HG02588 (cell line): ENCODE data around the gene BAIAP3.
"Not testable (repeated sequence)": the region's sequence is repeated elsewhere in the genome, so short reads cannot be mapped to it uniquely, and the experiment has no call there.

Experiments
- ATAC-seq: cut with Tn5 transposase; IDR thresholded peaks from one replicate; pipeline ENCODE4 v1.9.1; 2021; ENCODE audit warnings: mild to moderate bottlenecking, moderate library complexity; ENCODE audit not compliant: unreplicated experiment

Gene BAIAP3, protein sequence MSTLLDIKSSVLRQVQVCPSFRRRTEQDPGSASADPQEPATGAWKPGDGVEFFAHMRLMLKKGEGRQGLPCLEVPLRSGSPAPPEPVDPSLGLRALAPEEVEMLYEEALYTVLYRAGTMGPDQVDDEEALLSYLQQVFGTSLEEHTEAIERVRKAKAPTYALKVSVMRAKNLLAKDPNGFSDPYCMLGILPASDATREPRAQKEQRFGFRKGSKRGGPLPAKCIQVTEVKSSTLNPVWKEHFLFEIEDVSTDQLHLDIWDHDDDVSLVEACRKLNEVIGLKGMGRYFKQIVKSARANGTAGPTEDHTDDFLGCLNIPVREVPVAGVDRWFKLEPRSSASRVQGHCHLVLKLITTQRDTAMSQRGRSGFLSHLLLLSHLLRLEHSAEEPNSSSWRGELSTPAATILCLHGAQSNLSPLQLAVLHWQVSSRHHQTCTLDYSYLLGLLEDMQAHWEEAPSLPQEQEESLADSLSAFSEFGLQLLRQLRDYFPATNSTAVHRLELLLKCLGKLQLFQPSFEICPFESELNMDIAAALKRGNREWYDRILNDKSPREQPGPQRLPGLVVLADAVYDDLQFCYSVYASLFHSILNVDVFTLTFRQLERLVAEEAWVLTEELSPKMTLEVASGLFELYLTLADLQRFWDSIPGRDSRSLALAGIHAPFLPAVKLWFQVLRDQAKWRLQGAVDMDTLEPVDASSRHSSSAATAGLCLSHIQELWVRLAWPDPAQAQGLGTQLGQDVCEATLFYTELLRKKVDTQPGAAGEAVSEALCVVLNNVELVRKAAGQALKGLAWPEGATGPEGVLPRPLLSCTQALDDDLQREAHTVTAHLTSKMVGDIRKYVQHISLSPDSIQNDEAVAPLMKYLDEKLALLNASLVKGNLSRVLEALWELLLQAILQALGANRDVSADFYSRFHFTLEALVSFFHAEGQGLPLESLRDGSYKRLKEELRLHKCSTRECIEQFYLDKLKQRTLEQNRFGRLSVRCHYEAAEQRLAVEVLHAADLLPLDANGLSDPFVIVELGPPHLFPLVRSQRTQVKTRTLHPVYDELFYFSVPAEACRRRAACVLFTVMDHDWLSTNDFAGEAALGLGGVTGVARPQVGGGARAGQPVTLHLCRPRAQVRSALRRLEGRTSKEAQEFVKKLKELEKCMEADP

DNA sequence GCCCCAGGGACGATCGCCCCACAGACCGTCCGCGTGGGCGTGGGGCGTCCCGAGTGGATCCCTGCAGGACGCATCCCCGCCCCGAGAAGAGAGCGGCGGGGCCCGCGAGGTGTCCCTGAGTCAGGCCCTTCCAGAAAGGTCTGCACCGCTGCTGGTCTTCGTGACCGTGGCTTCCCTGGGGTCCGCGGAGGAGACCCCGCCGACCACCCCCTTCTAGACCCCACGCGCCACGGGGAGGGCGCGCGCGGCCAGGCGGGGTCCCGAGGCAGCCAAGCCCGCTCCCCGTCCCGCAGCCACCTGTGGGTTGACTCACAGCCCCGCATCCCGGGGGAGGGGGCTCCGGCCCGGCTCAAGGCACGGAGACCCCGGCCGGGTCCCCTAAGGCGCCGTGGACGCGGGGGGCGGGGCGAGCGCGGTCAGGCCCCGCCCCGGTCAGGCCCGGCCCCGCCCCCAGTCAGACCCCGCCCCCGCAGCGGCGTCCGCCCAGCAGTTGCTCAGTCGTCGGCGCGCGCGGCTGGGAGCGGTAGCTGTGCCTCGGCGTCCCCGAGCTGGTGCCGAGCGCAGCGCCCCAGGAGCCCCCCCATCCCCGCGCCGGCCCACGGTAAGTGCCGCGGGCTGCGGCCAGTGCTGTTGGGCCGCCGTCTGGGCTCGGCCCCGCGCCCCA lies at the start of gene BAIAP3:
Gene BAIAP3 (plus strand): TSS at position 497 of the 664 bp plus-strand sequence. CDS start 4,905 bp downstream, outside the sequence.
- ATAC-seq: no peak

DNA sequence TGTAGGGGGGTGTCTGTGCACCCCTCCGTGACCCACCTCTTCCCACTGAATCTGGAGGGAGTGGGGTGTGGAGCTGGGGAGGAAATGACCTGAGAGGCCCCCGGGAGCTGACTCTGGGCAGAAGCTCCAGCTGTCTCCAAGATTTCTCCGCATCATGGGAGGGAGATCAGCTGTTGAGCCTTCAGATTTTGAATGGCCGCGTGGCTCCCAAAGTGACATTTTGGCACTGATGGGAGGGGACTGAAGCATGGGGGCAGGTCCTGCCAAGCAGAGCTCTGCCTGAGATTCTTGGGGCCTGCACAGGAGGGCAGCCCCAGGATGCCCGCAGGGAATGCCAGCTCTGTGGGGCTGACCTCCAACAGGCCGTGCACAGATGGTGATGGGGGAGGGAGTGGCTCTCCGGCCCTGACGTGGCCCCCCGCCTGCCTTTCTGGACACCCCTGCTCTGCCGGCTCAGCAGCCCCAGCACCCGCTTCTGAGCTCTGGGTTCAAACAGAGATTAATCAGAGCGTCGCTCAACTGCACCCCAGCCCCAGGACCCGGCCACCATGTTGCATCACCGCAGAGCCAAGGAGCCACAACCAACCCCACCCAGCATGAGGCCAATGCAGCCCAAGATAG lies 49.3 kb upstream of the BAIAP3 start:
- ATAC-seq: no peak

DNA sequence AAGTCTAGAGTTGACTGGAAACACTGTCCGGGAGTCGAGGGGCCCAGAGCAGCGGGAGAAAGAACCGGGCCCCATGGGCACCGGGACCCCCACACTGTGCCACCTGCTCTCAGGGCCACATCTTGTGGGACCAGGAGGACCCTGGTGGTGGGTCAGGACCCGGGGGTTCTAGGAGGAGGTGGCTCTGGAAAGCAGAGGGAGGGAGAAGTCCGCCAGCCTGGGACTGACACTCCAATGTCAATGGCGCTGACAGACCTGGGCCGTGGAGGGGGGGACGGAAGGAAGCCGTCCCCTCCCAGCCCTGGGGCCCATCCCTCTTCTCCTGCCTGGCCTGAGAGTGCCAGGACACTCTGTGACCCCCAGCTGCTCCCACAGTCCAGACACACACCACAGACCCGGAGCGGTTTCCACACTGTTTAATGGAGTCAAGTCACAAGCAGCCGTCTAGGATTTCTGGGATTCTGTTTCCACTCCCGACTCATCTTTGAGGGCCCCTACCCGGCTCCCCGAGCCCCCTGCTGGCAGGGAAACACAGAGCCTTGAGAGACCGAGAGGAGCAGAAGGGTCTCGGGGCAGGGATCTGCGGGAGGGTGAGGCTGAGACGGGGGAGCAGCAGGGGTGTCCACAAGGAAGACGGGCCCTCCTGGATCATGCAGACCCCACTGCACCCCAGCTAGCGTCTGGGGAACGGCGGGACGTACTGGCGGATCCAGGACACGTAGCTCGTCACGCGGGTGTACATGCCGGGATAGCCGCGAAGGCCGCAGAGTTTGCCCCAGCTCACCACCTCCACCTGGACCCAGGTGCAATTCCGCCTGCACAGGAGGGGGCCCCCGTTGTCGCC lies 47.6 kb upstream of the BAIAP3 start:
- no peak for ATAC-seq

DNA sequence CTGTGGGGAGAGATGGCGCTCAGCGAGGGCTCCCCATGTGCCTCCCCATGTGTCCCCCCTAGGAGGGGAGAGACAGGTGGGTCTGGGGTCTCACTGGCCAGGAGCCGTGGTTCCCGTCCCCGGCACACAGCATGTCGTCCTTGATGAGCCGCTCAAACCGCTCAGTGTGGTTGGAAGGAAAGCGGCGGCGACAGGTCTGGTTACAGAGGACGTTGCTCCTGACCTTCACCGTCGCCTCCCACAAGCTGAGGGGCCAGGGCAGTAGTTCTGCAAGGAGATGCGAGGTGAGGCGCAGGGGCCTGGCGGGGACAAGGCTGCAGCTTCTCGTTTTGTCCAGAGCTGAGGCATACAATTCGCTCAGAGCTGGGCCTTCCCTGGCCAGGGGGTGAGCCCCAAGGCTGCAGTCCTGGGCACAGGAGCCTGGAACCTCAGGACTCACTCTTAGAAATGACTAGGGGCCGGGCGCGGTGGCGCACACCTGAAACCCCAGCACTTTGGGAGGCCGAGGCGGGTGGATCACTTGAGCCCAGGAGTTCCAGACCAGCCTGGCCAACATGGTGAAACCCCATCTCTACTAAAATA lies 46.8 kb upstream of the BAIAP3 start:
- no peak for ATAC-seq

DNA sequence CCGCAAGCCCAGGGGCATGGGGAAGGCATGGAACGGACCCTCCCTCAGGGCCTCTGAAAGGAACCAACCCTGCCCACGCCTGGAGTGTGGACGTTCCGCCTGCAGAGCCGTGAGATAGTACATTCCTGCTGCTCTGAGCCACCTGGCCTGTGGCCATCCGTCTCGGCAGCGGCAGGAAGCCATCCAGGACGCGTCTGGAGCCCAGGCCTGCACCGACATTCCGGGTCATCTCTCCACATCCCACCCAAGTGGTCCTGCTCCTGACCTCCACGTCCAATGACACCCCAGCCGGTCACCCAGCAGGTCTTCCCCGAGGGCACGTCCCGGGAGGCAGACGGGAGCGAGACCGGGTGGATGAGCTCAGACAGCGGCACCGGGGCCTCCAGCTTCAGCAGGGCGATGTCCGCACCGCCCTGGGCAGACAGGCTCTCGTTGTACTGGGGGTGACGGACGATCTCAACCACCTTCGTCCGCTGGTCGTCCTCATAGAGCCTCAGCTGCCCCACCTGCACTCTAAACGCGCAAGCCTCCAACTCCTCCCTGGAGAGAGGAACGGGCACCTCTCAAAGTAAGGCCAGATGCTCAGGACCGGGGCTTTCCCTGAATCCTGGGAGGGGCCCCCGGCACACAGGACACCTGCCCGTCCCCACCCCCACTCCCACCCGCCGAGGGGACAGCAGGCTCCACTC lies 45.3 kb upstream of the BAIAP3 start:
- no peak for ATAC-seq

DNA sequence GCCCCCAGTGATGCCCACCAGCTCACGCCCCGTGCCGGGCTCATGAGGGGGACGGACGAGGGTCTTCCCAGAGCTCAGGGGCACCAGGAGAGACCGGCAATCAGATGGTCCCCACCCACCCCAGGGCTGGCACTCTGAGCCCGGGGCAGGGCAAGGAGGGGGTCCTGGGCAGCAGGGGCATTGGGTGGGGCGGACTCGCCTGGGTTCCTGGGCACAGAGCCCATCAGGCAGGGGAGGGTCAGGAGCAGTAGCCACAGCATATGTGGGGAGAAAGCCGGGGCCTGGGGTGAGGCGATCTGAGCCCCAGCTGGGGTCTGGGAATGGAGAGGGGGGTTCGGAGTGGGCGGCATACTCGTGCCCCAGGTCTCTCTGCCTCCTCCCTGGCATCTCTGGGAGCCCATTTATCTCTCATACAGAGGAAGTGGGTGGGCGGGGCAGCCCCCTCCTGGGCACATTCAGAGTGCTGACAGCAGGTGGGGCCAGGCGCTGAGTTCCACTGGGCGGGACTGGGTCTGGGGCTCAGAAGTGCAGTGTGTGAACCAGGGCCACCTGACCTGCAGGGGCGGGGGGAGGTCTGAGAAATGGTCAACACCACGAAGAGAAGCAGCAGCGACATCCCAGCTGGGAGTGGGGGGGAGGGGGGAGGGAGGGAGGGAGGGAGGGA lies 44.5 kb upstream of the BAIAP3 start:
- no peak for ATAC-seq

DNA sequence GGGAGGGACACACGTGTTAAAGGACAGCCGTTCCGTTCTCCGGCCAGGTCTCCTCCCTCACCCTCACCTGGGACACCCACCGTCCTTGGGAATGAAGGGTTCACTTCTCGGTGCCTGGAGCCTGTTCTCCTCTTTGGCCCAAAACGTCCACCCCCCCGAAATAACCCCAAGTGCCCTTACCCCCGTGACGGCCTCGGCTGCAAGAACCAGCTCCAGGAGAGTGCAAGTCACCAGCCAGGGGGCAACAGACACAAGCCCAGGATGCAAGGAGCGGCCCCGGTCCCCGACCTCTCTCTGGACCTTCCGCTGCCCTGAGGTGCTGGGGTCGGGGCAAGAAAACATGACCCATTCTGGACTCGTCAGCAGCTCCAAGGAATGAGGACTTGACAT lies 44.0 kb upstream of the BAIAP3 start:
- no peak for ATAC-seq

DNA sequence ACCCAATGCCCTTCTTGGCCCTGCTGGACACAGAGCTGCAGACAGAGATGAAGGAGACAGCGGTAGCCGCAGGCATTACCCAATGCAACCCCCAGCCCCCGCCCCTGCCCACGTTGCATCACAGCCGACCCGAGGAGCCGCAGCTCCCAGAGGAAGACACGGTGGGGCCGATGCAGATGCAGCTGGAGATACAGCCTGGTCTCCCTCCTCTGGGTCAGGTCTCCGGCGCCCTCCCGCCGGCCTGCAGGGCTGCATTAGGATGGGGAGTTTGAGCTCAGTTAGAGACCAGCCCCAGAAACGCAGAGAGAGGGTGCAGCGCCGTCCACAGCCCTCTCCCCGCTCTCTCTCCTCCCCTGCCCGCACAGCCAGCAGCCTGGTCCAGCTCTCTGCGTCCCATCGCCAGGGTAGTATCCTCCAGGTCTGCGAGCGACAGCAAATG lies 43.4 kb upstream of the BAIAP3 start:
- no peak for ATAC-seq

DNA sequence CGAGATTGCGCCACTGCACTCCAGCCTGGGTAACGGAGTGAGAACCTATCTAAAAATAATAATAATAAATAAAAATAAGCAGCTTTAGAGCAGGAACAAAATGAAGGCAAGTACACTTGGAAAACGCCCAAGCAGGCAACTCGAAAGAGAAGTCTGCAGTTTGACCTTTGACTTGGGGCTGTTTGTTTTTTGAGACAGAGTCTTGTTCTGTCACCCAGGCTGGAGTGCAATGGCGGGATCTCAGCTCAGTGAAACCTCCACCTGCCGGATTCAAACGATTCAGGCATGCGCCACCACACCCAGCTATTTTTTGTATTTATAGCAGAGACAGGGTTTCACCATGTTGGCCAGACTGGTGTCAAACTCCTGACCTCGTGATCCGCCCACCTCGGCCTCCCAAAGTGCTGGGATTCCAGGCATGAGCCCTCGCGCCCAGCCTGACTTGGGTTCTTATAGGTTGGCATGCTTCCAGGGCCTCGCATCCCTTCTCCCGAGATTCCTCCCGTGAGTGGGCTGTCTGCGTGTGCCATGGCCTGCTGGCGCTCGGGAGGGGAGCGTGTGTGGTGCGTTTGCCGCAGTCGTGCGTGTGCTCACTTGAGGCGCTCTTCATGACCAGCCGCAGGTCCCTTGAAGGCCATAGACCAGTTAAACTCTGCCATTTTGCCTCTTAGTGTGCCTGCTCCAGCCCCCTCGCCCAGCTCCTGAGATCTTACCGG lies 42.4 kb upstream of the BAIAP3 start:
- ATAC-seq: no peak

DNA sequence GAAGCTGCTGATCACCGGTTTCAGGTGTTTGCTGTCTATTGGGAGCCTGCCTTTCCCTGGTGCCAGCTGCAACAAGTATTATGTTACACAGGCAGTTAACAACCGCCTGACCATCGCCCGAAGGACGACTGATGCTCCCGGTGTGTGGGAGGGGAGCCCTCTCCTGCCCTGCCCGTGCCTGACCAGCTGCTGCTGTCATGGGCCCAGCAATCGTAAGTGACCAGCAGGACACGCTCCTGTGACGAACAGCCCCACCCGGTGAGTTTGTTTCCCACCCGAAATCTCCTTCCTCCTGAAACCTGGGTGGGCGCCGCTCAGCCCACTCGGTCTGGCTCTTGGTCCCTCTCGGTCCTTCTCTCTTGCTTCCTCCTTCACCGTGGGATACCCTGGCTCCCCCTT lies 41.9 kb upstream of the BAIAP3 start:
- ATAC-seq: no peak

DNA sequence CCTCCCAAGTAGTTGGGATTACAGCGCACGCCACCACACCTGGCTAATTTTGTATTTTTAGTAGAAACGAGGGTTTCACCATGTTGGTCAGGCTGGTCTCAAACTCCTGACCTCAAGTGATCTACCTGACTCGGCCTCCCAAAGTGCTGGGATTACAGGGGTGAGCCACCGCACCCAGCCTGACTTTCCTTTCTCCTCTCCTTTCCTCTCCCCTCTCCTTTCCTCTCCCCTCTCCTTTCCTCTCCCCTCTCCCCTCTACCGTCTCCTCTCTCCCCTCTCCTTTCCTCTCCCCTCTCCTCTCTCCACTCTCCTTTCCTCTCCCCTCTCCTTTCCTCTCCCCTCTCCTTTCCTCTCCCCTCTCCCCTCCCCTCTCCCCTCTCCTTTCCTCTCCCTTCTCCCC lies 41.2 kb upstream of the BAIAP3 start:
- not testable (repeated sequence) for ATAC-seq

DNA sequence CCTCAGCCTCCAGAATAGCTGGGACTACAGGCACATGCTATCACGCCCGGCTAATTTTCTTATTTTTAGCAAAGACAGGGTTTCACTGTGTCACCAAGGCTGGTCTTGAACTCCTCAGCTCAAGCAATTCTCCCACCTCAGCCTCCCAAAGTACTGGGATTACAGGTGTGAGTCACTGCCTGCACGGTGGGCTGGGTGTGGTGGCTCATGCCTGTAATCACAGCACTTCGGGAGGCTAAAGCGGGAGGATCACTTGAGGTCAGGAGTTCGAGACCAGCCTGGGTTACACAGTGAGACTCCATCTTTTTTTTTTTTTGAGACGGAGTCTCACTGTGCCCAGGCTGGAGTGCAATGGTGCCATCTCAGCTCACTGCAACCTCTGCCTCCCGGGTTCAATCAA lies 40.6 kb upstream of the BAIAP3 start:
- ATAC-seq: not testable (repeated sequence)

DNA sequence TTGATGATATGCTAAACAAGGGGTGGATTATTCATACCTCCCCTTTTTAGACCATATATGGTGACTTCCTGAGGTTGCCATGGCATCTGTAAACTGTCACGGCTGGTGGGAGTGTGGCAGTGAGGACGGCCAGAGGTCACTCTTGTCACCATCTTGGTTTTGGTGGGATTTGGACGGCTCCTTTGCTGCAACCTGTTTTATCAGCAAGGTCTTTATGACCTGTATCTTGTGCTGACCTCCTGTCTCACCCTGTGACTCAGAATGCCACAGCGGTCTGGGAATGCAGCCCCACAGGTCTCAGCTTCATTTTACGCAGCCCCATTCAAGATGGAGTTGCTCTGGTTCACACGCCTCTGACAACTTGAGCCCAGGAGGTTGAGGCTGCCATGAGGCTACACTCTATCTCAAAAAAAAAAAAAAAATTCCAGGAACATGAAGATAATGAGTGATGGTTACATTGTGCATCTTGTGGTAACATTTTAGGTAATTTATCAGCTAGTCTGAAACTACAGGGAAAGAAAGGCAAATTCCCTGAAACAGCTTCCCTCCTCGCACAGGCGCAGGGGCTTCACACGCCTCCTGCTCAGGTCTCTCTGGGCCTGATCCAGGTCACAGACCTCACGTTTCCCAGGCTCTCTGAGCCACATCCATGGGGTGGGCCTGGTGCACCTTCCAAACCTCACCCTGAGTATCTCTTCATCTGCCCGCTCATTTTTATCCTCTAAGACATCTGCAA lies 39.4 kb upstream of the BAIAP3 start:
- no peak for ATAC-seq

DNA sequence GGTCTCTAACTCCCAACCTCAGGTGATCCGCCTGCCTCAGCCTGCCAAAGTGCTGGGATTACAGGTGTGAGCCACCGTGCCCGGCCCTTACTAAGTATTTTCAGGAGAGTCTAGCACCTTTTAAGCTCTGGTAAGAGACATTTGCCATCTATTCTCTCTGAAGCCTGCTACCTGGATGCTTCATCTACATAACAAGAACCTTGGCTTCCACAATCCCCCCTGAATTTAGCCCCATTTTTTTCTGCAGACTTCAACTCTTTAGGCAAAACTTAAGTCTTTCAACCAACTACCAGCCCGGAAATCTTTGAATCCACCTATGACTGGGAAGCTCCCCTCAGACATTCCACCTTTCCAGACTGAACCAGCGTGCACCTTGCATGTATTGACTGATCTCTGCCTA lies 38.0 kb upstream of the BAIAP3 start:
- no peak for ATAC-seq

DNA sequence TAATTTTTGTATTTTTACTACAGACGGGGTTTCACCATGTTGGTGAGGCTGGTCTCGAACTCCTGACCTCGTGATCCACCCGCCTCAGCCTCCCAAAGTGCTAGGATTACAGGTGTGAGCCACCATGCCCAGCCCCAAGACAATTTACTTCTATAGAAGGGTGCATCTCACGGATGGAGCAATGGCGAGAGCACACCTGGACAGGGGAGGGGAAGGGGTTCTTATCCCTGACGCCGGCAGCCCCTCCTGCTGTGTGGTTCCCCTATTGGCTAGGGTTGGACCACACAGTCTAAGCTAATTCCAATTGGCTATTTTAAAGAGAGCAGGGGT lies 36.8 kb upstream of the BAIAP3 start:
- not testable (repeated sequence) for ATAC-seq

DNA sequence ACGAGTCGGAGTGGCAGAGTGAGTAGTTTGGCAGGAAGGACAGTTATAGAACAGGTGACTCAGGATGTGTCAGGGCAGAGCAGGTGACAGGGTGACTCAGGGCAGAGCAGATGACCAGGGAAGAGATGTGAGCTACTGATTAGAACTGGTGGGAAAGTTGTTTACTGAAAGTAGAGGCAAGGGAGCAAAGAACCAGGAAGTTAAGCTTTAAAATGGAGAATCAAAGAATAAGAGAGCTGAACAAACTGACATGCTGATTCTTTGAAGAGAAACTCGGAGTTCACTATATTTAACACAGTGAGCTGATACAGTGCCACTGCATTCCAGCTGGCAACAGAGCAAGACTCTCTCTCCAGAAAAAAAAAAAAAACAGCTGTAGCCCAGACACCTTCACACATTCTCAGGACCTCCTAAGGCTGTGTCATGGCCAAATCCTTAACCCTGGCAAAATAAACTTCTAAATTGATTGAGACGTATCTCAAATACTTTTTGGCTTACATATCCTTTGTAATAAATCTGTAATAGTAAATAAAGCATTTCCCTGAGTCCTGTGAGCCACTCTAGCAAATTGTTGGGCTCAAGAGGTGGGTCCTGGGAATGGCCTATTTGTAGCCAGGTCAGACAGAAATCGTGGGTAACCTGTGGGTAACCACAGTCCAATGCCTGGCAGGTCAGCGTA lies 36.3 kb upstream of the BAIAP3 start:
- ATAC-seq: no peak
